Measurements from ENCODE around the gene IQCE.
"Not testable (repeated sequence)": the region's sequence is repeated elsewhere in the genome, so short reads cannot be mapped to it uniquely, and the experiment has no call there.

The IQCE gene

GRCh38 chr7:2554661-2555111, 4.1 kb upstream of the IQCE start:
- no peak for DNase-seq (ENCODE audit: low read depth, low spot score)

- DNase-seq (ENCODE audit: low read depth, low spot score): peak; percentile 91
These were observed 3.4 kb upstream of the IQCE start, which contains the start of gene BRAT1 for GRCh38 chr7:2555121-2556052. BRAT1 (minus strand) TSS chr7:2555524; CDS start chr7:2554431, 1,093 bp downstream.

- DNase-seq (ENCODE audit: low read depth, low spot score): no peak
These were observed 638 bp downstream of the IQCE start for GRCh38 chr7:2559283-2559950.

GRCh38 chr7:2563955-2564354, 5.2 kb downstream of the IQCE start:
- DNase-seq (ENCODE audit: low read depth, low spot score): not testable (repeated sequence)

GRCh38 chr7:2564970-2565540, 6.3 kb downstream of the IQCE start:
- DNase-seq (ENCODE audit: low read depth, low spot score): no peak

GRCh38 chr7:2566348-2566889, 7.6 kb downstream of the IQCE start:
- DNase-seq (ENCODE audit: low read depth, low spot score): no peak

GRCh38 chr7:2566890-2567678, 8.3 kb downstream of the IQCE start:
- no peak for DNase-seq (ENCODE audit: low read depth, low spot score)

- DNase-seq (ENCODE audit: low read depth, low spot score): peak; percentile 56
These were observed 9.0 kb downstream of the IQCE start for GRCh38 chr7:2567679-2568278.

- no peak for DNase-seq (ENCODE audit: low read depth, low spot score)
These were observed 9.9 kb downstream of the IQCE start for GRCh38 chr7:2568521-2569223.

GRCh38 chr7:2569421-2569820, 10.6 kb downstream of the IQCE start:
- no peak for DNase-seq (ENCODE audit: low read depth, low spot score)

GRCh38 chr7:2570021-2570420, 11.2 kb downstream of the IQCE start:
- DNase-seq (ENCODE audit: low read depth, low spot score): no peak

GRCh38 chr7:2571409-2571808, 12.6 kb downstream of the IQCE start:
- no peak for DNase-seq (ENCODE audit: low read depth, low spot score)

- DNase-seq (ENCODE audit: low read depth, low spot score): no peak
These were observed 13.5 kb downstream of the IQCE start for GRCh38 chr7:2572101-2572842.

GRCh38 chr7:2573761-2574160, 15.0 kb downstream of the IQCE start:
- no peak for DNase-seq (ENCODE audit: low read depth, low spot score)

GRCh38 chr7:2575046-2575732, 16.4 kb downstream of the IQCE start:
- DNase-seq (ENCODE audit: low read depth, low spot score): no peak

GRCh38 chr7:2575733-2576340, 17.1 kb downstream of the IQCE start:
- no peak for DNase-seq (ENCODE audit: low read depth, low spot score)

- DNase-seq (ENCODE audit: low read depth, low spot score): no peak
These were observed 18.1 kb downstream of the IQCE start for GRCh38 chr7:2576742-2577491.

Measured in iPS DF 19.7 (cell line).